GM19351 (cell line): ENCODE results near the gene EPYC.

Experiments
- ATAC-seq: cut with Tn5 transposase; IDR thresholded peaks from one replicate; pipeline ENCODE4 v1.9.1; 2021; ENCODE audit warnings: mild to moderate bottlenecking, moderate library complexity; ENCODE audit not compliant: unreplicated experiment

The EPYC gene

GRCh38 chr12:90959032-90959431, 45.7 kb downstream of the EPYC start:
- no peak for ATAC-seq

- no peak for ATAC-seq
These were observed 46.4 kb downstream of the EPYC start for GRCh38 chr12:90958347-90958746.

- no peak for ATAC-seq
These were observed 49.9 kb downstream of the EPYC start, which contains the start of gene CCER1 for GRCh38 chr12:90954921-90955320. TSS of gene CCER1 (minus strand) at chr12:90955176. CDS start at chr12:90954742, 434 bp downstream.

- ATAC-seq = no peak
These were observed 50.3 kb downstream of the EPYC start for GRCh38 chr12:90954428-90954827.

- ATAC-seq = peak; percentile 97
These were observed 50.8 kb downstream of the EPYC start for GRCh38 chr12:90953956-90954421.

GRCh38 chr12:90951432-90952105, 53.2 kb downstream of the EPYC start:
- no peak for ATAC-seq

GRCh38 chr12:90947869-90948268, 56.9 kb downstream of the EPYC start:
- ATAC-seq = no peak

GRCh38 chr12:90945070-90945649, 59.6 kb downstream of the EPYC start:
- ATAC-seq = peak; percentile 80

GRCh38 chr12:90943255-90943654, 61.5 kb downstream of the EPYC start:
- ATAC-seq = no peak

- peak; percentile 80 for ATAC-seq
These were observed 63.8 kb downstream of the EPYC start for GRCh38 chr12:90940872-90941499.

GRCh38 chr12:90939382-90939781, 65.4 kb downstream of the EPYC start:
- ATAC-seq = no peak

GRCh38 chr12:90938451-90938850, 66.3 kb downstream of the EPYC start:
- ATAC-seq = no peak

- no peak for ATAC-seq
These were observed 67.1 kb downstream of the EPYC start for GRCh38 chr12:90937651-90938050.

GRCh38 chr12:90936230-90937005, 68.4 kb downstream of the EPYC start:
- no peak for ATAC-seq

- no peak for ATAC-seq
These were observed 79.2 kb downstream of the EPYC start for GRCh38 chr12:90925562-90925961.

- ATAC-seq = no peak
These were observed 80.4 kb downstream of the EPYC start for GRCh38 chr12:90924406-90924805.

- no peak for ATAC-seq
These were observed 82.6 kb downstream of the EPYC start for GRCh38 chr12:90922145-90922627.

- ATAC-seq = no peak
These were observed 83.2 kb downstream of the EPYC start for GRCh38 chr12:90921536-90921935.

- no peak for ATAC-seq
These were observed 84.5 kb downstream of the EPYC start for GRCh38 chr12:90920222-90920621.

GRCh38 chr12:90917431-90917830, 87.3 kb downstream of the EPYC start:
- no peak for ATAC-seq

- ATAC-seq = no peak
These were observed 88.3 kb downstream of the EPYC start for GRCh38 chr12:90916516-90916915.
